Stomach (tissue), 4 donors: Measurements from ENCODE around the gene GNE.

ENCODE experiments used
- CTCF ChIP-seq, 7 experiments: fragments of 450-650 bp in 4 of 7; fragments of 200-600 bp in 3 of 7; sonication (generic) in 3 of 7; IDR thresholded peaks; one replicate each; pipeline ENCODE4 v1.5.1; 2016 to 2019; ENCODE audit warnings: antibody characterized with exemption in 7 of 7, control low read depth in 2 of 7, mild to moderate bottlenecking in 1 of 7
- EP300 ChIP-seq: sonication (generic); formaldehyde crosslinking; IDR thresholded peaks from one replicate; pipeline ENCODE4 v1.6.1; 2017; ENCODE audit warnings: antibody characterized with exemption
- POLR2A ChIP-seq, 4 donors: fragments of 450-650 bp; IDR thresholded peaks; one replicate each; pipeline ENCODE4 v1.6.1; 2016; ENCODE audit warnings: antibody characterized with exemption in 4 of 4, control low read depth in 2 of 4, mild to moderate bottlenecking in 1 of 4, moderate library complexity in 1 of 4
- POLR2AphosphoS5 ChIP-seq, 3 donors: sonication (generic); formaldehyde crosslinking; IDR thresholded peaks; one replicate each; pipeline ENCODE4 v1.6.1; 2016; ENCODE audit warnings: antibody characterized with exemption in 3 of 3

DNA sequence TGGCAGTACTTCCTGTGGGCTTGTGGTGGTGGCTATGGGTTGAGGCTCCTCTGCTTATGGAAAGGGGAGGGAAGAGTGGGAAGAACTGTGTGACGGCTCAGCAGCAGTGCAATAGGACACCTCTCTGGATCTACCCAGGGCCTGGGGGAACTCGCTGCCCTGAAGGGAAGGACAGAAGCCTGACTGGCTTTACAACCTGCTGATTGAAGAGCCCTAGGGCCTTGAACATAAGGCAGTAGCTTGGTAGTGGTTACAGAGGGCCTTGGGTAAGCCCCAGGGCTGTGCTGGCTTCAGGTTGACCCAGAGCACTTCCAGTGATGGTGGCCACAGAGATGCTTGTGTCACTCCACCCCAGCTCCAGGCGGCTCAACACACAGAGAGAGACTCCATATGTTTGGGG, 83.5 kb downstream of the GNE start:
- no peak for TF ChIP-seq CTCF (IDR thresholded peaks at IDR 0.05)
- no peak for TF ChIP-seq POLR2A (IDR thresholded peaks at IDR 0.05)
- TF ChIP-seq POLR2AphosphoS5 (IDR thresholded peaks at IDR 0.05): no peak
- no peak for TF ChIP-seq EP300
